Panc1 (cell line): Measurements from ENCODE around the gene DHCR7.

Experiments used
- CTCF ChIP-seq: fragments of 450-650 bp; IDR thresholded peaks from 2 replicates; pipeline ENCODE4 v1.5.1; 2017; ENCODE audit warnings: mild to moderate bottlenecking
- POLR2AphosphoS5 ChIP-seq: IDR thresholded peaks from 2 replicates; pipeline ENCODE4 v1.6.1; 2012; ENCODE audit warnings: mild to moderate bottlenecking, low read depth, low read length, moderate library complexity
- REST ChIP-seq, 2 experiments: IDR thresholded peaks; 2 replicates each; pipeline ENCODE4 v1.6.1; 2011 to 2012; ENCODE audit warnings: low read depth in 2 of 2, control low read depth in 1 of 2, low read length in 1 of 2, mild to moderate bottlenecking in 1 of 2, moderate library complexity in 1 of 2; ENCODE audit not compliant: insufficient read depth in 1 of 2
- SIN3A ChIP-seq: IDR thresholded peaks from 2 replicates; pipeline ENCODE4 v1.6.1; 2012; ENCODE audit warnings: low read depth, mild to moderate bottlenecking, low read length, moderate library complexity, borderline replicate concordance; ENCODE audit not compliant: insufficient read depth
- TCF7L2 ChIP-seq: IDR thresholded peaks from 2 replicates; pipeline ENCODE4 v1.6.1; 2011; ENCODE audit warnings: mild to moderate bottlenecking, low read depth, low read length, inconsistent platforms

DNA sequence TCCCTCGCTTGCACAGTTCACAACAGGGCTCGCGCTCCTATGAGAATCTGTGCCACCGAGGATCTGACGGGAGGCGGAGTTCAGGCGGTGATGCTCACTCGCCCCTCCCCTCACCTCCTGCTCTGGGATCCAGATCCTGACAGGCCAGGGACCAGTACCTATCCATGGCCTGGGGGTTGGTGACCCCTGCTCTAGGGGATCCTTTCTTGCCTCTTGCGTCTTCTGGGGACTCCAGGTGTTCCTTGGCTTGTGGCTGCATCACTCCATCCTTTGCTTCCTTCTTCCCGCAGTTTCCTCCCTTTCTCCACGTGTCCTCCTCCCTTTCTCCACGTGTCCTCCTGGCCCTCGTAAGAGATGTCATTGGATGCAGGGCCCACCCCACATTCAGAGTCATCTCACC, 48.2 kb upstream of the DHCR7 start:
- TF ChIP-seq CTCF: no peak
- TF ChIP-seq TCF7L2: no peak
- TF ChIP-seq POLR2AphosphoS5: no peak
- TF ChIP-seq REST (IDR thresholded peaks at IDR 0.05; ENCODE audit: insufficient read depth in 1 of 2, low read depth in 2 of 2, low read length in 1 of 2): no peak
- no peak for TF ChIP-seq SIN3A
